NK-92 (cell line): ENCODE measurements around the gene NPR1.
"Not testable (repeated sequence)": the region's sequence is repeated elsewhere in the genome, so short reads cannot be mapped to it uniquely, and the experiment has no call there.

Experiments
- DNase-seq: peaks from one replicate; lab custom pipeline; 2025; ENCODE audit not compliant: unreplicated experiment; lab: John Stamatoyannopoulos, UW

Gene NPR1

DNA sequence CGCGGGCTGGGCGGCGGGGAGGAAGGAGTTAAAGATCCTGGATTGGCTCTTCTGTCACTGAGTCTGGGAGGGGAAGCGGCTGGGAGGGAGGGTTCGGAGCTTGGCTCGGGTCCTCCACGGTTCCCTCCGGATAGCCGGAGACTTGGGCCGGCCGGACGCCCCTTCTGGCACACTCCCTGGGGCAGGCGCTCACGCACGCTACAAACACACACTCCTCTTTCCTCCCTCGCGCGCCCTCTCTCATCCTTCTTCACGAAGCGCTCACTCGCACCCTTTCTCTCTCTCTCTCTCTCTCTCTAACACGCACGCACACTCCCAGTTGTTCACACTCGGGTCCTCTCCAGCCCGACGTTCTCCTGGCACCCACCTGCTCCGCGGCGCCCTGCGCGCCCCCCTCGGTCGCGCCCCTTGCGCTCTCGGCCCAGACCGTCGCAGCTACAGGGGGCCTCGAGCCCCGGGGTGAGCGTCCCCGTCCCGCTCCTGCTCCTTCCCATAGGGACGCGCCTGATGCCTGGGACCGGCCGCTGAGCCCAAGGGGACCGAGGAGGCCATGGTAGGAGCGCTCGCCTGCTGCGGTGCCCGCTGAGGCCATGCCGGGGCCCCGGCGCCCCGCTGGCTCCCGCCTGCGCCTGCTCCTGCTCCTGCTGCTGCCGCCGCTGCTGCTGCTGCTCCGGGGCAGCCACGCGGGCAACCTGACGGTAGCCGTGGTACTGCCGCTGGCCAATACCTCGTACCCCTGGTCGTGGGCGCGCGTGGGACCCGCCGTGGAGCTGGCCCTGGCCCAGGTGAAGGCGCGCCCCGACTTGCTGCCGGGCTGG, at the start of gene NPR1:
Gene NPR1 (plus strand): TSS at position 170 of the 818 bp plus-strand sequence. CDS start 421 bp downstream, at position 591.
- DNase-seq = no peak

DNA sequence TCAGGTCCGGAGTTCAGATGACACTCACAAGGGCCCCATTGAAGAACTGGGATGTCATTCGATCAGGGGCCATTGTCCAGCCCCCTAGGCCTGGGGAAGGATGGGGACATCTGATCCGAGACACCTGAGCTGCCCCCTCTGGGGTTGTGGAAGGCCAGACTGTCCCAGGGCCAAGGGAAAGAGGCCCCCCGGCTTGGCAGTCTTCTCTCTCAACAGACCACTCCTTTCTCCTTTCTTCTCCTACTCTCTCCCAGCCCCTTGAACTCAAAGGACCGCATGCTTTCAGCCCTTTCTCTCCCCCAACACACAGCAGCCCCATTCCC, 49.2 kb upstream of the NPR1 start:
- DNase-seq = no peak

DNA sequence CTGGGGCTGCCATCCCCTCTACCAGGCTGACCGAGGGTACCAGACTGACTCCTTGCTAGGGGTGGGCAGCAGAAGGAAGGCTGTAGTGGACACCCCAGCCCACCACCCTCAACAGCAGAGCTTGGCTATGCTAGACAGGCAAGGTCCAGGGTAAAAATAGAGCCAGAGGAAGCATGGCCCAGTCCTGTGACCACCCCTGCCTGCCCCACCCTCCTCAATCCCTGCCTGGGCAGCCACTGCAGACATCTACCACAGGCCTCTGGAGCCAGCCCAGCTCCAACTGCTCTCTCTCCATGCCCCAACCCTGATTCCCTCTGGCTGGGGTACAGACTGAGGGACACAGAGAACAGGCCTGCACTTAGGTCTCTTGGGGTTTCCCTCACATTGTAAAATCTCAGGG, 48.5 kb upstream of the NPR1 start:
- DNase-seq = no peak

DNA sequence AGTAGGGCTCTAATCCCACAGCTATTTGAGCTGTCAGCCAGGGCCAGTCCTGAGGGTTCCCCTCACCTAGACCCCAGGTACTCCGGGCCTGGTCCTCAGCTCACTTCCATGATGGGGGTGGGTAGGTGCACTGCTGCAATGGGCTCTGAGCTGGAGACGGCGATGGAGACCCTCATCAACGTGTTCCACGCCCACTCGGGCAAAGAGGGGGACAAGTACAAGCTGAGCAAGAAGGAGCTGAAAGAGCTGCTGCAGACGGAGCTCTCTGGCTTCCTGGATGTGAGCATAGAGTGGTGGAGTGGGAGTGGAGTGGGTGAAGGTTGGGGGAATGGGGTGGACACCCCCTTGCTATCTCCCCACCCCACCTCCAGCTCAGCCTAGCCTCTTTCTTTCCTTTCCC, 48.1 kb upstream of the NPR1 start:
- DNase-seq = no peak

DNA sequence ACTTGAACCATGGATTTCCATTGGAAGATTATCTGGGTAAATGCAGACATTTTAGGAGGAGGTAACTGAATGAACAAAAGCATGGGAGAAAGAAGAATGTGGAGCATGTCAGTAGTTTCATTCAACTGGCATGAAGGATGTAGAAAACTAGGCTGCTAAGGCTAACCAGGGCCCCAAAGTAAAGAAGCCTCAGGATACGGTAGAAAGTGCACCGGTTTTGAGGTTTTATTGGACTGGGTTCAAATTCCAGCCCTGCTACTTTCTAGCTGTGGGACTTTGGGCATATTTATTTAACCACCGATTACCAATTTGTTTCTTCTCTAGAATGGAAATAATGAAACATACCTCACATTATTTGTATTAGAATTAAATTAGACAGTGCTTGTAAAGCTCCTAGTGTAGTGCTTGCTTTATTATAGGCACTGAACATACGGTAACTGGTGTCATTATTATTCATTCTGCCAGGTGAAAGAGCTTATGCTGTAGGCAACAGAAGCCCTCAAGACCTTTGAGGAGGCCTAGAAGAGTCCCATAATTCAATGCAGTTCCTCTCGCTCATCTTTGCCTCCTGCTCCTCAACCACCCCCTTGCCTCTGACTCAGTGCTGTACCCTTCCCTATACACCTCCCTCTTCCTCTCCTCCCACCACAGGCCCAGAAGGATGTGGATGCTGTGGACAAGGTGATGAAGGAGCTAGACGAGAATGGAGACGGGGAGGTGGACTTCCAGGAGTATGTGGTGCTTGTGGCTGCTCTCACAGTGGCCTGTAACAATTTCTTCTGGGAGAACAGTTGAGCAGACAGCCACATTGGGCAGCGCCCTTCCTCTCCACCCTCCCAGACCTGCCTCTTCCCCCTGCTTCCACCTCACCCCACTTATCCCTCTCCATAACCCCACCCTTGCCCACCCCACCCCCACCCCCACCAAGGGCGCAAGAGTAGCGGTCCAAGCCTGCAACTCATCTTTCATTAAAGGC, 47.2 kb upstream of the NPR1 start:
- no peak for DNase-seq

DNA sequence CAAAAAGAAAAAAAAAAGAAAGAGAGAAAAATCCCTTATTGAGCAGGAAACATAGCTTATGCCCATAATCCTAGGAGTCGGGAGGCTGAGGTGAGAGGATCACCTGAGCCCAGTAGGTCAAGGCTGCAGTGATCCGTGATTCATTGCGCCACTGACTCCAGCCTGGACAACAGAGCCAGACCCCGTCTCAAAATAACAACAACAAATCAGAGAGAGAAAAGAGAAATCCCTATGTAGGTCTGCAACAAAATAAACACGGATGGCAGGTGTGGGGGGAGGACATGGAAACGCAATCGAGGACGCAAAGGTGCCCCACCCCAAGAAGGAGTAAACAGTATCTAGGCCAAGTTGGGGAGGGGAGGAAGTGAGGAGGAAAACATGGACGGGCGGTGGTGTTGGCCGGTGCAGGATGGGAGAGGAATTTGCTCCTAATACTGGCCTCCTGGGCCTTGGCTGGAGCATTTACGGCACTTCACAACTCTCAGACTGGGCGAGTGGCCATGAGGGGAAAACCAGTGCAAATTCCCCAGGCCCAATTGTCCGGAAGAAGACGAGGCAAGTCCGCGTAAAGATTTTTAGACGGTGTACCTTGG, 45.2 kb upstream of the NPR1 start:
- no peak for DNase-seq

DNA sequence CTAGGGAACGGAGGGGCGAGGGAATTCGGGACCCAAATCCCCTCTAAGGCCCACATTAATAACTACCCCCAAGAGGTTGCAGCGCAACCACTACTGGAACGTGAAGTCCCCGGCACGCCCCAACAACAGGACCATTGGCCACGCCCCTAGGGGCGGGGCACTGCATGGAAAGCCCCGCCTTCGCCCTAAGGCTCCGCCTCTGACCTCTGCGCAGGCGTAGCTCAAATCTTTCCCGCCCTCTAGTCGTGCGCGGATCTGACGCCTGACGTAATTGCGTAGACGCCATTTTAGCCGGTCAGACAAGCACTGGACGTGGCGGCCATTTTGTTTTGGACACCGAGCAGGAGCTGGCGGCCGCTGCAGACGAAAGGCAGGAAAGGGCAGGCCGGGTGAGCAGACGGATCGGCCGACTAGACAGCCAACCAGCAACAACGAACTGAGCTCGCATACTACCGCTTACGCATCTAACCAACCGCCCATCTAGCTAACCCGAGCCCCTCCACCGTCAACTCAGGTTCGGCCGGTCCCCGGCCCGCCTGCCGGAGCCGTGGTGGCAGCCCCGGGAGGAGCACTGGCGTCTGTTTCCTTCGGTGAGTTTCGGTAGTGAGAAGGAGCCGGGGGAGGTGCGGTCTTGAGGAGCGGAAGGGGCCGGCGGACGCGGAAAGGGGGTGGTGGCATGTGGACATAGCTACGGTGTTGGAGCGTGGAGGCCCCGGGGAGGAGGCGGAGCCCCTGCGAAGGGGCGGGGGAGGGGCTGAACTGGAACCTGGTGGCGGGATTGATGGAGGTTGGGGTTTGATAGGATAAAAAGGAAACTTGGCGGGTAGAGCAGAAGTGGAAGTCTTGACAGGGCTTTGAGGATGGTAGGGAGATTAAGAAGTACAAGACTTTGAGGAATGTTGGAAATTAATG, 44.5 kb upstream of the NPR1 start, which contains the start of gene CHTOP:
Gene CHTOP (plus strand): TSS at position 313 of the 912 bp plus-strand sequence. CDS start 2,523 bp downstream, outside the sequence.
- peak; percentile 66 for DNase-seq

DNA sequence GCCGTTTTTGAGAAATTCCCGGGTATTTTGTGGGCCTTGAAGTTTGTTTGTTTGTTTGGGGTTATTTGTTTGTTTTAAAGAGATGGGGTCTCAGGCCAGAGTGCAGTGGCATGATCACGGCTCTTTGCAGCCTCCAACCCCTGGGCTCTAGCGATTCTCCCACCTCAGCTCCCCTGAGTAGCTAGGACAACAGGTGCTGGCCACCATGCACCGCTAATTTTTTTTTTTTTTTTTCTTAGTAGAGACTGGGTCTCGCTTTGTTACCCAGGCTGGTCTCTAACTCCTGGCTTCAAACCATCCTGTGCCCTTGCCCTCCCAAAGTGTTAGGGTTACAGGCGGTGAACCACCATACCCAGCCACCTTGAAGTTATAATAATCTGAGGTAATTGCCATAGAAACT, 42.6 kb upstream of the NPR1 start:
- DNase-seq = no peak

DNA sequence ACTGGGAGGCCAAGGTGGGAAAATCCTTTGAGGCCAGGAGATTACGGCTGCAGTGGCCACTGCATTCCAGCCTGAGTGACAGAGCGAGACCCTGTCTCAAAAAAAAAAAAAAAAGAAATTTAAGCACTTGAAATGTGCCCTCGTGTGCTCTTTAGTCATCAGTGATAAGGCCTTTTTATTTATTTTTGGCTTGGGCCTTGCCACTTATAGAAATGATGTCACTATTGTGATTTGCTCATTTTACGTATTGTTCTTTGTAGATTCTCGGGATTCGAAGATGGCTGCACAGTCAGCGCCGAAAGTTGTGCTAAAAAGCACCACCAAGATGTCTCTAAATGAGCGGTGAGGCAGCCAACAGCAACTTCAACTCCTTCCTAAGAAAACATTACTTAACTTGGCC, 42.2 kb upstream of the NPR1 start:
- DNase-seq = no peak

DNA sequence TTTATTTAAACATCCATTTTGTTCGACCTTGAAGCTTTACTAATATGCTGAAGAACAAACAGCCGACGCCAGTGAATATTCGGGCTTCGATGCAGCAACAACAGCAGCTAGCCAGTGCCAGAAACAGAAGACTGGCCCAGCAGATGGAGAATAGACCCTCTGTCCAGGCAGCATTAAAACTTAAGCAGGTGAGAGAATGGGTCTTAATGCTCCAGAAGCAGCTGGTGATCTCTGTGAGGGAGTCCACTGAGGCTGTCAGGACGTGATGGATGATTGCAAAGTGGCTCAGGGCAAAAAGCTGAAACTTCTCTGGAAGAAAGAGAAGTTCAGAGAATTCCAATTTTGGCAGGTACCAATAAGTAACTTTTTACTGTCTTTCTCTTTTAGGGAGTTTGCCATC, 40.2 kb upstream of the NPR1 start:
- DNase-seq = no peak

DNA sequence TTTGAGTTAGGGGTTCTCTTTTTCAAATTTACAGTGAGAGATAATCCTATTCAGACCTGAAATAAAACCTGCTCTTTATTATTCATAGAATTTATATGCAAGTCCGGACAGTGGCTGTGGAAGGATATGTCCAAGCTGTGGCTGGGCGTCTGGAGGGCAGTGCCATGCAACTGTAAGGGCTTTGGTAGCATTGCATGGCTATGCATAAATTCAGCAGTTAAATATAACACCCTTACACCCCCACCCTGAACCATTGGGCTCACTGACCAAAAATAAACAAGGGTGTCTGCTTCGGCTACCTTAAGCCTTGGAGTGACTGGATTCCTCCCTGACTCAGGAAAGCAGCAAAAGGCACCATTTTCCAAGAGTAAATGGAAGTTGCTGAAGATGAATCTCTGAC, 39.2 kb upstream of the NPR1 start:
- DNase-seq = no peak

DNA sequence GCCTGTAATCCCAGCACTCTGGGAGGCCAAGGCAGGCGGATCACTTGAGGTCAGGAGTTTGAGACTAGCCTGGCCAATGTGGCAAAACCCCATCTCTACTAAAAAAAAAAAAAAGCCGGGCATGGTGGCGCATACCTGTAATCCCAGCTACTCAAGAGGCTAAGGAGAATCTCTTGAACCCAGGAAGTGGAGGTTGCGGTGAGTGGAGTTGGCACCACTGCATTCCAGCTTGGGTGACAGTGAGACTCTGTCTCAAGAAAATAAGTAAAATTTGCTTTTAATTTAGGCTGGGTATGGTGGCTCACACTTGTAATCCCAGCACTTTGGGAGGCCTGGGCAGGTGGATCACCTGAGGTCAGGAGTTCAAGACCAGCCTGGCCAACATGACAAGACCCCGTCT, 38.3 kb upstream of the NPR1 start:
- DNase-seq = not testable (repeated sequence)

DNA sequence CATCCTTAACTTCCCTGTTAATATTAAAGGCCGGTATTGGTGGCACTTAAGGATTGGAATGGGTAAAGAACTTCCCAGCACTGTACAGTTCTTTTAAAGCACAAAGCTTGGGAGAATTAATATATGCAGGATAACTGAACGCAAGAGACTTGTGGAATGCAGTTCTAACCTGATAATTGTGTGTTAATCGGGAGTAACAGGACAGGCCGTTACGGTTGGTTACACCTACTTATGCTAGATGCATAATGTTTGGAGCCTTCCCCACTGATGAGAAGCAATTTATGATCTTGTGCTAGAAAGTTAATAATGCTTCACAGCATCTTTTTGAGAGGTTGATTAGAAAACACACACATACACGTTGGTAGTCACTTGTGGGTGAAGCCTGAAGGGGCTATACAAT, 37.6 kb upstream of the NPR1 start:
- DNase-seq = no peak

DNA sequence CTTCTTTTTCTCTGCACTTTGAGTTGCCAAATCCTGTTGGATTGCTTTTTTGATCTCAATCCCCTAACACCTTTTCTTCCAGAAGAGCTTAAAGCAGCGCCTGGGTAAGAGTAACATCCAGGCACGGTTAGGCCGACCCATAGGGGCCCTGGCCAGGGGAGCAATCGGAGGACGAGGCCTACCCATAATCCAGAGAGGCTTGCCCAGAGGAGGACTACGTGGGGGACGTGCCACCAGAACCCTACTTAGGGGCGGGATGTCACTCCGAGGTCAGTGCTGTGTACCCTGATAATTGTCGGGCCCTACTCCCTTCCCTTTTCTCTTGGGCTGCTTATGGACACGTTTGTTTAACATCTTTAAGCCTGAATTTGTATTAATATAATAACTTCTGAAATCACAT, 36.3 kb upstream of the NPR1 start:
- DNase-seq = no peak

DNA sequence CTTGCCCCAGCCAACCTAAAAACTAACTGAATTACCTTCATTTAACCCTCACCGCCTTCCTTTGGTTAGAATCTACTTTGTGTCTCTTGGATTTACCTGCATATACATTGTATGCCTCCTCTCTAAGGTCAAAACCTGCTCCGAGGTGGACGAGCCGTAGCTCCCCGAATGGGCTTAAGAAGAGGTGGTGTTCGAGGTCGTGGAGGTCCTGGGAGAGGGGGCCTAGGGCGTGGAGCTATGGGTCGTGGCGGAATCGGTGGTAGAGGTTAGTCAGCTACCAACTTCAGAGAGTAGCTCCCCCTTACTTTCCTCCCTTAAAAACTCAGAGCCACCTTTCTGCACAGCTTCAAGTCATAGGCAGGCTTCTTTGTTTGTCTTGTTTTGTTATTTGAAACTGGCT, 35.4 kb upstream of the NPR1 start:
- no peak for DNase-seq

DNA sequence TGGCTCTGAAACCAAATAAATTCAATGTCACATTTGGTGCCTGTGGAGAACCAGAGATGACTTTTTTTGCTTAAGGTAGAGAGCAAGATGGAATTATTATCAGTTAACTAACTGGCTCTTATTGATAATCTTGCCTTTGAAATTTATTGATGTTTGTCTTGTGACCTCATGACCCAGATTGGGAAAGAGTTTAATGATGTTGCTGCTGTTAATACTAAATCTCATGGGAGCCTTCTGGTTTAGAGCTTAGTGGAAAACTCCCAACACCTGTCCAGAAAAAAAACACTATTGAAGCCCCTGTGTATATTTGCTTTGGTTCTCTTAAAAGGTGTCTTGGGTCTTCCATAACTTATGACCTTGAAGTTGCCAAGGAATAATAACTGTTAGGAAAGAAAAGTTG, 34.7 kb upstream of the NPR1 start:
- no peak for DNase-seq

DNA sequence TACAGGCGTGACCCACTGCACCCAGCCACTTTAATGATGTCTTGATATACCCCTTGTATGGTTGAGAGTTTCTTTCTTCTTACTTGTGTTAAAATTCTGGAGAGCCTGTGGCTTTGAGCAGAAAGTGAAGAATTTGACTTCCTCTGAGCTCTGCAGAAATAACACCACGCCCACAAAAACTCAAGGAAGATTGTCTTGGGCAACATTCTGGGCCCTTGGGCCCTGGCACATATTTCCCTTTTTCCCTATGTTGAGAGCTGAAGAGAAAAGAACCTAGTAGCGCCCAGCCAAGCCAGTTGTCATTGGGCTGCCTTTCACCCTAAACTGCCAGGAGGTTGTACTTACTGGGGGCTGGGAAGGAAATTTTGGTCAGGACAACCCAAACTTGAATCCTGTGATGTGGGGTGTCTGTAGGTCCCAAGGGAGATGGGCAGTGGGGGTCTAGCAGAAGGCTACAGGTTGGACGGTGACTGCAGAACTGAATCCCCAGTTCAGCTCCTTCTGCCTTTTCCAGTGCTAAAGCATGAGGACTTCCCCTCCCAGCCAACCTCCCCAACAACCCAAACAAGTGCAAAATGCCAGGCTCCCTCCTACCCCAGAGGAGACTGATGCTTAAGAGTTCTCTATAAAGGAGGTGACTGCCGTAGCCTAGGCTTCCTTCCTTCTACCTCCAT, 31.7 kb upstream of the NPR1 start:
- DNase-seq = no peak

DNA sequence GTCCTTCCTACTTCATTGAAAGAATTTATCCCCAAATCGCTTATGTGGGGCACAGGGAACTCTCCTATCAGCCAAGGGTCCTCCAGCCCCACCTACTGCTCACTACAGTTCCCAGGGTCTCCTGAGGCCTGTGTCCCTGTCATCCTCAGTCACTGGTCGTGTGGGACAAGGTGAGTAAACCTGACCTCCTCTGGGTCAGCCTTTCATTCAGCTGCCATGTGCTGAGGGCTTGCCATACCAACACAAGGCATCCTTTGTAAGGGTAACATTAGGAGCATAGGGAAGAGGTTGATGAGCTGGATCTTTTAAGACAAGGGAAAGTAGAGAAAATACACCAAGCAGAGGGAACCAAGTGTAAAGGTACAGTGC, 31.2 kb upstream of the NPR1 start:
- no peak for DNase-seq

DNA sequence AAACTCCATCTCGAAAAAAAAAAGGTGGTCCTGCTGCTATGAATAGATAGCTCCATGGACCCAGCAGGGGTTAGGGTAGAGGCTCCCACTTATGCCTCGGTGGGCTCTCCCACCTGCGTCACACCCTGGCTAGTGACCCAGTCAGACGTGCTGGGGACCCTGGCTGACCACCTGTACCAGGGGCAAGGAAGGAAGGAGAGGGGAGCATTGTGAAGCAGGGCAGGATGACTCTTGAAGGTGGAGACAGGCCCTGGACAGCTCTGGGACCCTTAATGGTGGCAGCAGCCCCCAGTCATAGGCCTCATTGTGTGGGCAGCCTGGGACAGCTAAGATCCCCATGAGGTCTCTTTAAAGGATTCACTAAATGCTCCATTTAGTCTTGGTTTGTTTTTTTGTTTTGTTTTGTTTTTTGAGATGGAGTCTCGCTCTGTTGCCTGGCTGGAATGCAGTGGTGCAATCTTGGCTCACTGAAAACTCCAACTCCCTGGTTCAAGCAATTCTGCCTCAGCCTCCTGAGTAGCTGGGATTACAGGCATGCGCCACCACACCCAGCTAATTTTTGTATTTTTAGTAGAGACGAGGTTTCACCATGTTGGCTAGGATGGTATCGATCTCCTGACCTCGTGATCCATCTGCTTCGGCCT, 30.4 kb upstream of the NPR1 start:
- no peak for DNase-seq
